Measurements from ENCODE around the gene RETREG1.

Gene RETREG1

DNA sequence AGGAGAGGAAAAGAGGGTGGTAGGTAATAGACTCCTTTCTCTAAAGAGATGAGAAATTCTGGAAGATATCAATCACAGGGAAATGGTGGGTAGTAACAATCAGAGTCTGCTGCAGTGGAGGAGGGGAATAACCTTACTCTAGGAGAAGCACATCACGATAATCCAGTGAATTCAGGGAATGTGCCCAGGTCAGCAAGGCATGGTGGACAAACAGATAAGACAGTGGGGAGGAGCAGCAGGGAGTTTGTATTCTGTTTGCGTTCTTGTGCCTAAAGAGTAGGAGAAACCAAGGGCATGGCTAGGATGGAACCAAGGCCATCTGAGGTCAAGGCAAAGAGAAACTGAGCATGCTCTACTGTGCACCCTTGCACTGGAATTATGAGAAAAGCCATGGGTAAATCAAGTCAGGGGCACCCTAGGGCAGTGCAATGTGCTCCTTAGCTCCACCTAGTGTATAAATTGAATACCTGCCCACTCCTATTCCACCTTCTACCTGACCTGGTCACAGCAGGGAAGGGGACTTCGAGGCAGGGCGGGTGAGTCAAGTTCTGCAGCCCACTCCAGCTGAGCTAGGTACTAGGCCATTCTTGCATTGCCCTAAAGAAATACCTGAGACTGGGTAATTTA, 31.6 kb downstream of the RETREG1 start:
- DNase-seq (ENCODE audit: low read depth in 2 of 2) = no peak

- DNase-seq (ENCODE audit: low read depth in 2 of 2) = no peak
These were observed 34.7 kb downstream of the RETREG1 start for GRCh38 chr5:16582081-16582480.

GRCh38 chr5:16580382-16580781, 36.4 kb downstream of the RETREG1 start:
- no peak for DNase-seq (ENCODE audit: low read depth in 2 of 2)

DNA sequence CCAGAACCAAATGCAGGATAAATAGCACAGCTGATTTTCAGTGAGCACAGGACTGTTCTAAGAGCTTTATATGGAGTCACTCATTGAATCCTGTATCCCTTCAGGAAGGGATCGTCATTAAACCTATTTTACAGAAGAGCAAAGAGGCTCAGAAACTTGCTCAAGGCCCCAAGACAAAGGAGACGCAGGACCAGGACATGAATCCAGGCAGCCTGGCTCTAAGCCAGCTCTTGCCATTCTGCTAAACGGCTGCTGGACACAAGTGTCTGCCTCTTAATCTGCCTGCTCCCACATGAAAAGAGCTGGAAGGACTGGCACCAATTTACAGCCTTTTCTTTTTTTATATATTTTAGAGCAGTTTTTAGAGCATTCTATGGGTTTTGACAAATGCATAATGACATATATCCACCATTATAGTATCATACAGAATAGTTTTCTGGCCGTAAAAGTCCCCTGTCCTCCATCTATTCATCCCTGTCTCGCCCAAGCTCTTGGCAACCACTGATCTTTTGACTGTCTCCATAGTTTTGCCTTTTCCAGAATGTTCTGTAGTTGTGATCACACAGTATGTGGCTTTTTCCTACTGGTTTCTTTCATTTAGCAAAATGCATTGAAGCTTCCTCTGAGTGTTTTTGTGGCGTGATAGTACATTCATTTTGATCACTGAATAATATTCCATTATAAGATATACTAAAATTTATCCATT, 37.5 kb downstream of the RETREG1 start:
- no peak for DNase-seq (ENCODE audit: low read depth in 2 of 2)

- no peak for DNase-seq (ENCODE audit: low read depth in 2 of 2)
These were observed 38.3 kb downstream of the RETREG1 start for GRCh38 chr5:16578474-16578883.

DNA sequence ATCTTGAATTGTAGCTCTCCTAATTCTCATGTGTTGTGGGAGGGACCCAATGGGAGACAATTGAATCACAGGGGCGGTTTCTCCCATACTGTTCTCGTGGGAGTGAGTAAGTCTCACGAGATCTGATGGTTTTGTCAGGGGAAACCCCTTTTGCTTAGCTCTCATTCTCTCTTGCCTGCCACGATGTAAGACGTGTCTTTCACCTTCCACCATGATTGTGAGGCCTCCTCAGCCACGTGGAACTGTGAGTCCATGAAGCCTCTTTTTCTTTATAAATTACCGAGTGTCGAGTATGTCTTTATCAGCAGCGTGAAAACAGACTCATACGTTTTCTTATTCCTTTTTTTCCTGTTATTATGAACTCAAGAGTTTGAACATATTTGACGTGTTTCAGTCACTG, 39.1 kb downstream of the RETREG1 start:
- no peak for DNase-seq (ENCODE audit: low read depth in 2 of 2)

GRCh38 chr5:16574789-16575721, 41.7 kb downstream of the RETREG1 start:
- no peak for DNase-seq (ENCODE audit: low read depth in 2 of 2)

DNA sequence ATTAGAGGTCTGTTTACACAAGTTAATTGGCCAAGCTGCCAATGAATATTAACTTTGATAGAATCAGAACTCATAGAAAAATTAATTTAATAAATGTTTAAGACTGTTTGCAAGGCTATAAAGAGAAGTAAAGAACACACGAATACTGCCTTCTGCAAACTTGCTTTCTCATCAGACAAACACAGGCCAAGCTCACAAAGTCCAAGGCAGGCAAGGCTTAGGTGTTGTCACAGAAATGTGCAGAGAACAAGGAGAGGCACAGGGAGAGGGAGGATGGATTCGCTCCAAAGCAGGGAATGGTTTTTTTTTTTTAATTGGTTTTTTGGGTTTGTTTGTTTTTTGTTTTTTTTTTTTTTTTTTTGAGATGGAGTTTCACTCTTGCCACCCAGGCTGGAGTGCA, 43.4 kb downstream of the RETREG1 start:
- no peak for DNase-seq (ENCODE audit: low read depth in 2 of 2)

DNA sequence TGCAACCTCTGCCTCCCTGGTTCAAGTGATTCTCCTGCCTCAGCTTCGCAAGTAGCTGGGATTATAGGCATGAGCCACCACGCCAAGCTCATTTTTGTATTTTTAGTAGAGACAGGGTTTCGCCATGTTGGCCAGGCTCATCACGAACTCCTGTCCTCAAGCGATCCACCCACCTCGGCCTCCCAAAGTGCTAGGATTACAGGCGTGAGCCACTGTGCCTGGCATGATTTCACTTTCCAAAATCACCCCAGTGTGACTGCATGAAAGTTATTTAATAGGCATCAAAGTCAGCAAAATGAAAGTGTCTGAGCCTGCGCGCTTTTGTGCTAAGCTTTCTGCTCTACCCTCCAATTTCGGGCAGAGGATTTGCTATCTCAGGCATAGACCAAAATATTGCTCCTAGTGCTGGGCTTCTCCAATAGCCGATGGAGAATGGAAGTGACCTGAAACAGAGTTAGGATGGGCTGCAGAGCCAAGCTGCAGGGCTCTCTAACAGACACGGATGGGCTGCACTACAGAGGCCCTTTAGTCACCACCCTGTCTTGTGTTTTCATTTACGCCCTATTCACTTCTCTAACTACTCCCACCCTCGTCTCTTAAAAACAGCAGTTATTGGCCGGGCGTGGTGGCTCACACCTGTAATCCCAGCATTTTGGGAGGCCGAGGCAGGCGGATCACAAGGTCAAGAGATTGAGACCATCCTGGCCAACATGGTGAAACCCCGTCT, 44.3 kb downstream of the RETREG1 start:
- no peak for DNase-seq (ENCODE audit: low read depth in 2 of 2)

- no peak for DNase-seq (ENCODE audit: low read depth in 2 of 2)
These were observed 45.8 kb downstream of the RETREG1 start for GRCh38 chr5:16571016-16571415.

GRCh38 chr5:16570121-16570815, 46.5 kb downstream of the RETREG1 start:
- no peak for DNase-seq (ENCODE audit: low read depth in 2 of 2)

DNA sequence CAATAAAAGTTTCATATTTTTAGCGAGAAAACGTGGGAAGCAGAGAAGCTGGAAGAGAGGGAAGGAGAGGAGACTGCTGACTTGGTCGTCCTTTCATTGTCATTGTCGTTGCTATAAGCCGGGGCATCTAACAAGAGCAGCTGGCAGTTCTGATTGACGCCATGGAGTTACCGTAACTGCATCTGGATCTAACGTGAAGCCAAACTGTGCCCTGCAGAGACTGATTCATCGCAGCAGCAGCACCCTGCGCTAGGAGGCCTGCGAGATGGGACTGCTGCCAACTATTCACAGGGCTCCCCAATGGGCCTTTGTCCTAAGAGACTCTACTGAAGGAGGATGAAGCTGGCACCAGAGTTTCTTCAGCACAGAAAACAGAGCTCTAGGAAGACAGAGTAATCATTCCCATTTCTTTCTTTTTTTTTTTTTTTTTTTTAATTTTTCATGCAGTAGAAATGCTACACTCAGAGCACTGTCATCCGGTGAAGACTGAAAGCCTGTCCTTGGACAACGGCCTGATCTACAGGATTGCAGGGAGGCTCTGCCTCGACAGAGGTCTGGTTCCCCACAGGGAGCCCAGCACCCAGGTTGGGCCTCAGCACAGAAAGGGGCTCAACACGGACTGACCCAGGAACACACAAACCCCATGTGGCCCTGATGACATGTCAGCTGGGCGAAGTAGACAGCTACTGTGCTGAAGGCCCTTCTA, 47.8 kb downstream of the RETREG1 start:
- DNase-seq (ENCODE audit: low read depth in 2 of 2) = no peak

DNA sequence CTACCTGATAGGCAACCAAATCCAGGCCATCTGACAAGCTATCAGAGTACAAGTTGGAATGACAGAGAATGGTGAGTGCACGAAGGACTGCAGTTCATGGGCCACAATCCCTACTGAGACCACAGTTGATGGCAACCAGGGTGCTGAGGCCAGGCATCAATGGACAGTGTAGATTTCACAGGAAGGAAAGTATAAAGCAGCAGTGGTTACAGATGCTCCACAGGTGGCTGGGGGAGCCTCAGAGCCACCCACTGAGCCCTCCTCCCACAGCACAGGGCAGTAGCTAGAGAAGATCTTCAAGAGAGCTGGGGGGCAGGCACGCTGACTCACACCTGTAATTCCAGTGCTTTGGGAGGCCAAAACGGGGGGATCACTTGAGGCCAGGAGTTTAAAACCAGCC, 49.4 kb downstream of the RETREG1 start:
- DNase-seq (ENCODE audit: low read depth in 2 of 2) = no peak

- DNase-seq (ENCODE audit: low read depth in 2 of 2) = no peak
These were observed 51.7 kb downstream of the RETREG1 start for GRCh38 chr5:16565118-16565517.

DNA sequence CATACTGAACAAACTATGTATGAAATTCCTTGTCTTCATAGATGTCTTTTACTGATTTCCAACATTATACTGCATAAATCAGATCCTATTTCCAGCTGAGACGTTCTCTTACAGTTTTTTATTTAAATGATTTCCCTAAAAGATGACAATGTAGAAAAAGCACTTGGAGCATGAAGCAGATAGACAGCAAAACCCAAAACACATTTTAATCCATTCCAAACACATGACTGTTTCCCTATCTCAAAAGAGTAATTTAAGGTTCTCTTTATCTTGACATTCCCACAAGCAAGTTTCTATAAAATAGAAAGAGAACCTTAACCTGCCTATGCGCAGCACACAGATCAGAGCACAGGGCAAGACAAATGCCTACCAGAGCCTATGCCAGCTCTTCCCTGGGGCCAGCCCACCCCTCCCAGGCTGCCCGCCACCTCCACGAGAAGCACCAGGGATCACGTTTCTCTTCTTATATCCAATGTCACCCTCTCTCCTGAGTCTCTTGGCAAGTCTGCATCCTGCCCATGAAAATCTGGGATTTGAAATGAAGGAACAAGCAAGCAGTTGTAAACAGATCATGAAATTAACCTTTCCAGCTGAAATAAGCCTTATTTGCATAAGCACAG, 52.4 kb downstream of the RETREG1 start:
- DNase-seq (ENCODE audit: low read depth in 2 of 2) = no peak

GRCh38 chr5:16563686-16564085, 53.1 kb downstream of the RETREG1 start:
- no peak for DNase-seq (ENCODE audit: low read depth in 2 of 2)

- no peak for DNase-seq (ENCODE audit: low read depth in 2 of 2)
These were observed 55.1 kb downstream of the RETREG1 start for GRCh38 chr5:16561660-16562059.

- DNase-seq (ENCODE audit: low read depth in 2 of 2) = no peak
These were observed 57.1 kb downstream of the RETREG1 start for GRCh38 chr5:16559702-16560101.

GRCh38 chr5:16558984-16559629, 57.7 kb downstream of the RETREG1 start:
- no peak for DNase-seq (ENCODE audit: low read depth in 2 of 2)

DNA sequence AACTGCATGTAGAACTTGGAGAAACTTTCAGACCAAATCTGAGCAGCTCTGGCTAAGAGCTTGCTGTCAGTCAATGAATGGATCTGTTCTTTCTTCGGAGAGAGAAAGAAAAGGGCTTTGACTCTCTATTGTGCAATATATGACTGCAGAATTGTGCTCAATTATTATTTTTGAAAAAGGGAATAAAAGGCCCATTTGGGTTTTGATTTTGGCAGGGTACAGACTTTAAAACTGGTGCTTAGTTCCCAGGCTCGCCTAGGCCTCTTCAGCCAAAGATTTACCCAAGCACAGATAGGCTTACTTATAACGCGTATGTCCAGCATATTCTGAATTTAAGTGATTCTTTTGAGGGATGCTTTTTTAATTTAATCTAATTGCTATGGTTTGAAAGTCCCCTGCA, 59.3 kb downstream of the RETREG1 start:
- DNase-seq (ENCODE audit: low read depth in 2 of 2) = no peak
